NCI-H345 (cell line): ENCODE results near the gene AK1.
"Not testable (repeated sequence)": the region's sequence is repeated elsewhere in the genome, so short reads cannot be mapped to it uniquely, and the experiment has no call there.

Source experiments
- DNase-seq: peaks from one replicate; lab custom pipeline; 2025; lab: John Stamatoyannopoulos, UW

AK1 gene

DNA sequence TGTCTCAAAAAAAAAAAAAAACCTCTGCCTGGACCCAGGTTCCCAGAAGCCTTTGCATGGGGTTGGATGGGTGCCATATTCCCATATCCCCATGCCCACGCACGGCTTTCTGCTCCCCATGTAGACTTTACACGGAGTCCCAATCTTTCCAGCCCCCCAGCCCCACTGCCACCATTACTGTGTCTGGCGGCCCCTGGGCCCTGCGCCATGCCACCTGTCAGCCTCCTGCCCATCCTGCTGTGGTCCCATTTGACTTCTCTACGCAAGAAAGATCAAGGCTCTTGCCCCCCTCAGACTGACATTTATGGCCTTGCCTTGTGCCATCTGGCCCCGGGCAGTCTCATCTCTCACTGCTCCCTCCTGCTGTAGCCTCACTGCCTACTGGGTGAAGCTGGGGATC lies 6.5 kb upstream of the AK1 start:
- DNase-seq = no peak

DNA sequence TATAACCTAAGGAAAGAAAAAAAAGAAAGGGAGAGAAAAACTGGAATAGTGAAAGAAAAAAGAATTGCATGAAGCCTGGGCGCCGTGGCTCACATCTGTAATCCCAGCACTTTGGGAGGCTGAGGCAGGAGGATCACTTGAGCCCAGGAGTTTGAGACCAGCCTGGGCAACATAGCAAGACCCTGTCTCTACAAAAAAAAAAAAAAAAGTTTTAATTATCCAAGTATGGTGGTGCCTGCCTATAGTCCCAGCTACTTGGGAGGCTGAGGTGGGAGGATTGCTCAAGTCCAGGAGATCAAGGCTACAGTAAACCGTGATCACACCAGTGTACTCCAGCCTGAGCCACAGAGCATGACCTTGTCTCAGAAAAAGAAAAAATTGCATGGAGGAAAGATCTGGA lies 4.2 kb upstream of the AK1 start:
- DNase-seq = not testable (repeated sequence)

DNA sequence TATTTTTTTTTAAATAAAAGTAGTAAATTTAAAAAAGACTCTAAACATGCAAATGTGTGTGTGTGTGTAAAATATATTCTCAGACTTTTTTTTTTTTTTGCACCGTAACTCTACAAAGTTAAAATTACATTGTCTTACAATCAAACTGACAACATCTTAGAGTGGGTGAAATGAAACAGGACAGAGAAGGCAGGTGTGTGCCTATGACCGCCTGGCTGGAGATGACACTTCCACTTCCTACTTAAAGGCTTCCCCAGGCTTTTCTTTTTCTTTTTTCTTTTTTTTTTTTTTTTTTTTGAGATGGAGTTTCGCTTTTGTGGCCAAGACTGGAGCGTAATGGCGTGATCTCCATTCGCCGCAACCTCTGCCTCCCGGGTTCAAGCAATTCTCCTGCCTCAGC lies 2.7 kb upstream of the AK1 start:
- no peak for DNase-seq

DNA sequence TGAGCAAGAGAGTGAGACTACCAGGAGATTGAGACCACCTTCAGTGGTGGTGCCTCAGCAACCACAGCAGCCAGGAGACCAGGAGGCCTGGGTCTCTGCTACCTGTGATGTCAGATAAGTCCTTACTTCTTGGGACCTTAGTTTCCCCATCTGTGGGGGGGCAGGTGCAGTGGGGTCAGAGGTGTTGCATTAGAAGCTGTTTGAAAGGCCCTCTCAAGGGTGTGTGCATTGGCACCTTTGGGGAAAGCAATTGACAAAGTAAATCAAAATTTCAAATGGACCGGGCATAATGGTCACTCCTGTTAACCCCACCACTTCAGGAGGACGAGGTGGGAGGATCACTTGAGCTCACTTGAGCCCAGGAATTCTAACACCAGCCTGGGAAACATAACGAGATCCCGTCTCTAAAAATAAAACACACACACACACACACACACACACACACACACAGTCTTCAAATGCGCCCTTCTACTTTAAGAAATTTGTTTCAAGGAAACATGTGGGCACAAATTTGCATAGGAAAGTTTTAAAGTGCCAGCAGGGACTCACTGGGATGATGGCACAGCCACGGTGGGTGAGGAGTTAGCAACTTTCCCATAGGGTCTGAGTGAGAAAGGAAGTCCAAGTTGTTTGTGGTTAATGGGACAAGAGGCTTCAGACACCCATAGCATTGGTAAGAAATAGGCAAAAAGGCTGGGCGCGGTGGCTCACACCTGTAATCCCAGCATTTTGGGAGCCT lies 1.3 kb upstream of the AK1 start:
- DNase-seq = no peak

DNA sequence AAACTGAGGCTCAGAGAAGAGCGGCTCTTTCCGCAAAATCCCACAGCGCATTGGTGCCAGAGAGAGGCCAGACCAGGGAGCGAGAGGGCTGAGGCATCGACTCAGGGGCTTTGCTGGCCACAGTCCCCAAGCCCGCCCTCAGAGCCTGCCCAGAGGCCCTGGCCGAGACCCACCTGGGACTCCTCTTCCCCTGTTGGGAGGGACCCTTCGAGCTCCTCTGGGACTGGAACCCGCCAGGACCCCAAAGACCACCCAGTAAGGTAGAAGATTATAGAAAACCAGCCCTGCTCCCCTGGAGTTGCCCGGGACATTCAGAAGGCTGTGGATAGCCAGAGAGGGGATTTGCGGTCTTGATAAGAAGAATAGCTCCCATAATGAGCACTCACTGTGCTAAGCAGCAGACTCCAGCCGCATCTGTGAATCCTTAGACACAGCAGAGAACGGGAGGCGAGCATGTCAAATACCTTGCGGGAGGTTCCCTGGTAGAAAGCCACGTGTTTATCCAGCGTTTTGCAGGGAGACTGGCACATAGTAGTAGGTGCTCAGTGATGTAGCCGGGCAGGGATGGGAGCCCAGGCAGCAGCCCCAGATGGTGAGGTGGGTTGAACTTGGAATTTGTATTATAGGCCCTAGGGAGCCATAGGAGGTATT lies 651 bp upstream of the AK1 start:
- no peak for DNase-seq

DNA sequence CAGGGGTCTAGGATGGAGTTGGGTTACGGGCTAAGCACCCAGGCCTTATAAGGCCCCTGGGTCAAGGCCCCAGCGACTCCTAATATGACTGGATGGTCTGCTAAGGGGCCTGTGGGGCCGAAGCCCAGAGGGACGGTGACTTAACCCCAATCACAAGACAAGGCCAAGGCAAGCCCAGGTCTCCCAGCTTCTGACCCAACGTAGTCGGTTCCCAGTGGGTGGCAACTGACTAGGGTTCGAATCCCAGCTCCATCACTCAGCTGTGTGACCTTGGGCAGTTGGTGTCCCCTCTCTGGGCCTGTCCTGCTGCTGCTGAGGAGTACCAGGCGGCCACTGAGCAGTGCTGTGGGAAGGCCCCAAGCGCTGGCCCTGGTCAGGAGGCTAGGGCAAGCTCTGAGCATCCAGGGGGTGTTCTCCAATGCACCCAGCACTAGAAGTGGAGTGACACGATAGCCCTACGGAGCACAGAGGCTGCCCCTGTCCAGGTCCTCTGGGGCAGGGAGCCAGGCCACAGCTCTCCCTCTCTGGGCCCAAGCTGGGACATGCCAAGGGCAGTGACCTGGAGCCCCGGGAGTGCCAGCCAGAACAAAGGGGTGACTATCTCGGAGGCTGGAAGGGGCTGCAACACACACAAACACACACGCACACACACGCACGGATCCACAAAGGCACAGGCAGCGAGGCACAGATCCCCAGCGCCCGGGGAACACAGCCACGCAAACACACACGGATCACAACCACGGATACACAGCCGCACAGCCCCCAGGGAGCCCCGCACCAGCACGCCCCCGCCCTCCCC lies 512 bp downstream of the AK1 start:
- DNase-seq = no peak

DNA sequence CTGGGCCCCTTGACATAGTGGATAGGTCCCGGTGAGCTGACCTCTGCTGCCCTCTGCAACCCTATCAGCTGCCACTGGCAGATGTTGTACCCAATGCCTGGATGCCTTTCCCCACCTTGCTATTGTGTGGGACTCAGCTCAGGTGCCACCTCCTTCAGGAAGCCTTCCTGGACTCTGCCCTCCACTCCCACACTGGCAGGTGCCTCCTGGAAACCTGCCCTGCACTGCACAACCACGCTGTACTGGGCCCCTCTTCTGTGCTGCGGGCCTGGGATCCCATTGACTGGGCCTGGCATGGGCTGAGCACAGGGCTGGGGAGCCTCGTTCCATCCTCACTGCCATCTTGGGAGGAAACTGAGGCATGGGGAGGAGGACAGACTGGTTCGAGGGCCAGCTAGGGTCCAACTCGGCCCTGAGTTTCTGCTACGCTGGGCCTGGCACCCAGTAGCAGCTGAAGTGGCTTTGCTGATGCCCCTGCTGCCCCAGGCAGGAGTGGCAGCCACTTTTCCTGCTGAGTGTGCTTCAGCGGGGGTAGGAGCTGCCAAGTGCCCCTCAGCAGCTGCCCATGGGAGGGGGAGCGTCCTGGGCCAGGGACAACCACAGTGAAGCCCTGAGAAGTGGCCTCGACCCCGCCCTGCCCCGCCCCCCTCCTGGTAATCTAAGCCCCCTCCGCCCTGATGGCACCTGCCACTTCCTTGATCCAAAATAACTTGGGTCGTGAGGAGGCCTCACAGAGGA lies 1.3 kb downstream of the AK1 start:
- DNase-seq = no peak

DNA sequence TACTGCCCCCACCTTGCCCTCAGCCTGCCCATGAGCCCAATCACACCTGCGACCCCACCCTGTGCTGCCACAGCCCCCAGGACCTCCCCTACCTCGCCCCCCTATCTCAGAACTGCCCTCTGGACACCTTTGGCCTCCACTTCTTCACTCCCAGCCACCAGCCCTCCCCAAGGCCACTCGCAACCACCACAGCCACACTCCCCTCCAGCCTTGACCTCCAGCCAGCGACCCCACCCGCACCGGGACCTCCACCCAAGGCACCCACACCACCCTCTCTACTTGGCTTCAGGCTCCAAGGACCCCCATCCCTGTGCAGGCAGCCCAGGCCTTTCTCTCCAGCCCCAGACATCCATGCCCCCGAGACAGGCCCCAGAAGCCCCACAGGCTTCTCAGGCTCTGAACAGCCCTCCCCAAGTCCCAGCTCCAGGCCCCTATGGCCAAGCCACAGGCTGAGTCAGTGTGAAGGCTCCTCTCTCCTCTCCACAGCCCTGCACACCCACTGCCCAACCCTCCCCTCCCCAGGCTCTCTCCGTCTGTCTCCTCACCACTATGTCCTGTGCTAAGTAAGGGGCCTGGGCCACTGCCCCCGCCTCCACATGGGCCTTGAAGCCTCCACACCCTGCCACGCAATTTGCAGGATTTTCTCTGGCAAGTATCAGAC lies 2.0 kb downstream of the AK1 start:
- no peak for DNase-seq

DNA sequence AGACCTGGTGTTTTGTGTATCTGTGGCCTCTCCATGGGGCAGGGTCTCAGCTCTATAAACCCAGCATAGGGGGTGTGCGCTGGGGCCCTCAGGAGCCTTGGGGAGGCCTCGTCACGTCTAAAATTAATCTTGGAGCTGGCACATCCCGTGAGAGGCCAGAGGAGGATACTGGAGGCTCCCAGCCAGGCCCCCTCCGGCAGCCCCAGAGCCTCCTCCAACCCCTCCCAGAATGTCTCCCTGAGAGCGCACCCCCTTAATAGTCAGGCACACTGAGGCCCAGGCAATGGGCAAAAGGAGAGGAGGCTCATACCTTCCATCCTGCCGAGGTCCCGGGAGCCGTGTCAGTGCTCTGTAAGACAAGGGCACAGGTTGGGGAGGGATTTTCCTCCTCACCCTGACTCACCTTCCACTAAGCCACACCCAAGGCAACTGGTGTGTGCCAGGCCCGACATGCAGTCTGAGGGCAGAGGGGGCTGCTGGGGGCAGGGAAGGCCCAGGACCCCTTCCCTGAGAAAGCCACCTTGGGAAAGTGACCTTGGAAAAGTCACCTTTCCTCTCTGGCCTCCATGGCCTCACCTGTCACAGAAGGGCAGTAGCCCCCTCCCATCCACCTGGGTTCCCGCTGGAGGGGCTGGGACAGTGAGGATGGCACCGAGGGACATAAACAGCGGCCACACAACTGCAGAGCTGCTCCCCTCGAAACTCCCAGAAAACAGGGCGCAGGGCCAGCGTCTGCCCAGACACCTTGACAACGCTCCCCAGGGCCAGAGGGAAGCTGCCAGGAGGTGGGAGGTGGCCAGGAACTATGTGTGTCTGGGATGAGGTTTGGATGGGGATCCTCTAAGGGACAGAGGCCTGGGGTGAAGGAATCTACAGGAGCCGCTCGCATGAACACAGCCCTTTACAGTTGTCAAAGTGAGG lies 2.9 kb downstream of the AK1 start:
- no peak for DNase-seq

DNA sequence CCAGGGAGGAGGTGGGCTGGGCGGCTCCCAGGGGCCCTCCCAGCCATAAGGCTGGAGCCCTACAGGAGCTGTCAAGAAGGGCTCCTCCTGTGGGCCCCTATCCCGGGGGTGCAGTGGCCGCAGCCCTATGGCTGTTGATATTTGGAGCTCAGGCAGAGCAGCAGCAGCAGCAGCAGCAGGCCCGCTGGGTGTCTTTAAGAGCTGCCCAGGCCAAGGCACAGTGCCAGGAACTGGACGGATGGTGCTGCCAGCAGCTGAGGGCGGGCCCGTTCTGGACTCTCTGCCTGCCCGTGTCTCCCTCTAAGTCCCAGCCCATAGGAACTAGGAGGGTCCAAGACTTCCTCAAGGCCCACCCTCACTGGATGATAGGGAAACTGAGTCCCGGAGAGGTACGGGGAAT lies 3.6 kb downstream of the AK1 start:
- no peak for DNase-seq

DNA sequence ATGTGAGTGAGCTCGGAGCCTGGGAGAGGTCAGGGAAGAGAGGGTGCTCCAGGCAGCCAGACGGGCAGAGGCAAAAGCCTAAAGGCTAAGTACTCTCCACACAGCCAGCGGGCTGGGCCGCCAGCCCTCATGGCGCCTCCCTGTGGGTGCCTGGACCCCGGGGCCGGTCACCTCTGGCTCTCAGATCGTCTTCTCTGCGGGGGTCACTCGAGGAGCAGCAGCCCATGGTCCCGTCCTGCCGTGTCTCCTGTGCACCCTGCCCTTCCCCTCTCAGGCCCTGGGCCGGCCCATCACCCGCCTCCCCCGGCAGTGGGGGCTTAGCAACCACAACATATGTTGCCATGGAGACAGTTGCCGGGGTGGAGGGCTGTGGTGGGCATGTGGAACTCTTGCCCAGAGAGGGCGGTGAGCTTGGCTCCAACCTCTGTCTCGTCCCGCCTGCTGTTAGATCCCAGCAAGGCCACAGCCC lies 4.2 kb downstream of the AK1 start:
- no peak for DNase-seq

DNA sequence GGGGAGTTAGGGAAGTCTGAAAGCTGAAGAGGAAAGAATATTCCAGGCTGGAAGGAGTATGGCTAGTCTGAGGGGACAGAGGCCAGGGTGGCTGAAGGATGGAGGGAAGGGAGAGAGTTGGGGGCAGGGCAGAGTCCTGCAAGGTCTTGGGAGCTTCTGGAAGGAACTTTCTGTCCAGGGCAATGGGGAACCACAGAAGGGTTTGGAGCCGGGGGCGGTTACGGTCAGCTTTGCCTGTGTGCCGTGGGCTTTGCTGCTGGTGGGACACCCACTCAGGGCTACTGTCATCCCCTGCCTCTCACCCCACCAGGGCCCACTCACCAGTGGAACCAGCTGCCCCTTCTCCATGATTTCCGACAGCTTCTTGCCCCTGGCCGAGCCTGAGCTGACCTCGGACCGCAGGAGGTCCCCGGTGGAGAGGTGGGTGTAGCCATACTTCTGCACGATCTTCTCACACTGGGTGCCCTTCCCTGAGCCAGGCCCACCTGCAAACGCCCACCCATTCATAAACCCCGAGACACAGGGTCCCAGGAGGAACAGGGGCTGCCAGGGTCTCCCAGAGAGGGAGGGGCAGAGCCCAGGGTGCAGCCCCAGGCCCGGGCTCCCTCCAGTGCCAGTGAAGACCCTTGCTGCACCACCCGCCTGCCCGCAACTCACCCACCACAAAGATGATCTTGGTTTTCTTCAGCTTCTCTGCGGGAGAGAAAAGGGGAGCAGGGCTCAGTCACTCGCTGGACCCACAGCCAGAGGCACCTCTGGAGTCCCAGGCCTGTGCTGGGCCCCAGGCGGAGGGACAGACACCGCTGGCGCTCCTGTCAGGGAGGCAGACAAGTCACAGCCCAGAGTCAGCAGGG lies 4.9 kb downstream of the AK1 start:
- no peak for DNase-seq

DNA sequence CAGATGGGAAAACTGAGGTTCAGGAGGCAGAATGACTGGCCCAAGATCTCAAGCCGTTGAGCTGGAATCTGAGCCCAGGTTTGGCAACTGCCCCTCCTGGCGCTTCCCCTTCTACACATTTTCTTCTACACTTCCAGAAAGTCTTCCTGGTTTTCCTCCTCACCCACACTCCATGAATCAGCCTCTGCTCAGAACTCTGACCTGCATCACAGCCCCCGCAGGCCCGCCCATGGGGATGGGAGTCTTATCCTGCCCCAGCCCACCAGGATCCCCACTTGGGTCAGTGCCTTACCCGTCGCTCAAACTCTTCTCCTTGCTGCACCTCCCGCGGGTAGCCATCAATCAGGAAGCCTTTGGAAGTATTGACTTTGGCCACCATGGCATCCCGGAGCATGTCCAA lies 5.9 kb downstream of the AK1 start:
- DNase-seq = no peak

DNA sequence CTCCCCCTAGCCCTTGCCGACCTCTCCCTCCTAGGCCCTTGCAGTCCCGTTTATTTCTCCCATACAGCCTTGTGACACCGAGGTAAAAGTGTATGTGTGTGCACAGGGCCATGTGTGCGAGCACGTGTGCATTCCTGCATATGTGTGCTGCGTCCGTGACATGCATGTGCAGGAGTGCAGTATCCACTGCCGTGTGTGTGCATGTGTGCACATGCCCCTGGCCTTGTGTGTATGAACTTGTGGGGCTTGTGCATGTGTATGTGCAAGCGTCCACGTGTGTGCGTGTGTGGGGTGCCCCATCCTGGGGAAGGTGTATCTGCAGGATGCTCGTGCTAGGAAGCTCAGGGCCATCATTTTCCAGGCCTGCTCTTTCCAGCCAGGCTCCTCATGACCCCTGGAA lies 6.6 kb downstream of the AK1 start:
- DNase-seq = no peak

DNA sequence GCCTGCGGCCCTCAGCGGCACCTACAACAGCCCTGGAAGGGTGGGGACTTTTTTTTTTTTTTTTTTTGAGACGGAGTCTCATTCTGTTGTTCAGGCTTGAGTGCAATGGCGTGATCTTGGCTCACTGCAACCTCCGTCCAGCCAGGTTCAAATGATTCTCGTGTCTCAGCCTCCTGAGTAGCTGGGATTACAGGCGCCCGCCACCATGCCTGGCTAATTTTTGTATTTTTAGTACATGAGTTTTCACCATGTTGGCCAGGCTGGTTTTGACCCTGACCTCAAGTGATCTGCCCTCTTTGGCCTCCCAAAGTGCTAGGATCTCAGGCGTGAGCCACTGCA lies 7.4 kb downstream of the AK1 start:
- DNase-seq = not testable (repeated sequence)

DNA sequence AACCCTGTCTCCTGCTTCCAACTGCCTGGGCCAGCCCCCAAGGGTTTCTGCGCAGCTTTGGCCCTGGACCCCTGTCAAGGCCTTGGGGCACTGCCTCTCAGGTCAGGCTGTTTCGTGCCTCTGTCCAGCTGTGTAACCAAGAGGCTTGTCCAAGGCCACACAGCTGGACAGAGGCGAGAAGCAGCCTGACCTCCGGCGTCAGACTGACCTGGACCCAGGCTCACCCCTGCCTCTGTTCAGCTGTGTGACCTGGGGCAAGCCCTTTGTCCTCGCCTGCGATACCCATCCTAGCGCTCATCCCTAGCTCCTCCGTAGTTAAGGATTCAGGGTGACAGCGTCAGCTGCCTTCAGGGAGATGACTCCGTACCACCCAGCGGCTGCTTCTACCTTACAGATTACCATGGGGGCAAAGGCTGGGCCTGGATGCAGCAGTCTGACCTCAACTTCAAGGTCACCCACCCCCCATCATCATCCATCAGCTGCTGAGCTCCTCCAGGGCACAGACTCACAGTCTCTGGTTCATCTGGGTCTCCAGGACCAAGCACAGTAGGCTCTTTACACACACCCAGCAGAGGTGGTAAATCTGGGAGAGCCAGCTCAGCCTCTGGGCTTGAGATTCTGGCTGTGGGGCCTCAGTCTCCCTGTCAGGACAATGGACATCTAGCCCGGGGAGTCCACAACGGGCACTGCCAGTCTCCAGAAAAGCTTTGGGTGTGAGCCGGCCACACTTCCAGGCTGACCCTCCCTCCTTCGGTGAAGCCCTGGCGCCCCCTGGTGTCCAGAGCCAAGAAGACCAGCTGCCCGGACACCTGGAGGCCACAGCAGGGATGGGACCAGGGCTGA lies 7.9 kb downstream of the AK1 start:
- peak; percentile 69 for DNase-seq

DNA sequence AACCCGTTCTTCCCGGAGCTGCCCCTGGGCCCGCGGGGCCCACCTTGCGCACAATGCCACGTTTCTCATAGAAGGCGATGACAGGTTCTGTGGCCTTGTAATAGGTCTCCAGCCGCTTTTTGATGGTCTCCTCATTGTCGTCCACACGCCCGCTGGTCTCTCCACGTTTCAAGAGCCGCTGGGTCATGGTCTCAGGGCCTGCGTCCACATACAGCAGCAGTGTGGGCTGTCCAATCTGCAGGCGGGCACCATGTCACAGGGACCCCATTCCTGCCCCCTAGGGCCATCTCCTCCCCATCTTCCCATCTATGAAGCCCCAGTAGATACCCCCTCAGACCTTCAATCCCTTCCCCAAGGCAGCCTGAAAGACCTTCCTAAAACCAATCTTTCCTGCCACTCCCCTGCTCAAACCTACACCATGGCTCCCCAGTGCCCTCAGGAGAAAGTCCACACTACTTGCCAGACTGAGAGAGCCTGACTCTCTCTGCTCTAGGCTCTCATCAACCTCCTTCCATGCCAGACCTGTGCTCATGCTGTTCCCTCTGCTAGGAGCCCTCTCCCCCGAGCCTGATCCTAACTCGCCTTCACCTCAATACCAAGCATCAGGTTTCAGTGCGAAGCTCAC lies 9.1 kb downstream of the AK1 start:
- no peak for DNase-seq
